Naive thymus-derived CD8-positive, alpha-beta T cell (primary cell): ENCODE data around the gene IL17C. TPM values are rescaled to one million over a fixed set of nuclear protein-coding genes. Genes with fewer than 3 reads are reported as not detected.
A peak's percentile ranks its signal among the peaks of the same experiment; 100 is the strongest.

Source experiments
- ATAC-seq, 2 donors: fragments of 150-1000 bp; cut with Tn5 transposase in 1 of 2; sonication (Bioruptor Pico), chemical (Tn5 transposase) in 1 of 2; 1 replicate in 1 of 2; 2 replicates in 1 of 2; pipeline ENCODE4 v1.10.0; 2021; ENCODE audit warnings: mild to moderate bottlenecking in 2 of 2, moderate library complexity in 2 of 2
- POLR2A ChIA-PET: fragments of 350-600 bp; sonication (Branson Sonifier 250); formaldehyde crosslinking; loops from one replicate; lab custom pipeline; 2021; ENCODE audit warnings: antibody characterized with exemption; lab: Charles Lee
- DNase-seq, 10 donors: peaks; one replicate each; pipeline versions ENCODE4 v3.0.0 to v3.0.0-alpha.2; 2020 to 2022
- H3K27ac Mint-ChIP-seq, 10 donors: one replicate each; pipeline ENCODE4 v1.8.0; 2020 to 2022; ENCODE audit warnings: mild to moderate bottlenecking in 10 of 10, mixed read lengths in 10 of 10, moderate library complexity in 4 of 10, inconsistent platforms in 1 of 10
- H3K27me3 Mint-ChIP-seq, 5 donors: one replicate each; pipeline ENCODE4 v1.8.0; 2021 to 2022; ENCODE audit warnings: mixed read lengths in 5 of 5
- H3K36me3 Mint-ChIP-seq, 3 donors: one replicate each; pipeline ENCODE4 v1.8.0; 2020 to 2022; ENCODE audit warnings: mixed read lengths in 3 of 3, mild to moderate bottlenecking in 2 of 3, inconsistent platforms in 1 of 3
- H3K4me1 Mint-ChIP-seq, 4 donors: one replicate each; pipeline ENCODE4 v1.8.0; 2021 to 2022; ENCODE audit warnings: mixed read lengths in 4 of 4
- H3K4me3 Mint-ChIP-seq, 10 donors: one replicate each; pipeline ENCODE4 v1.8.0; 2020 to 2022; ENCODE audit warnings: mild to moderate bottlenecking in 10 of 10, mixed read lengths in 10 of 10, moderate library complexity in 6 of 10, inconsistent platforms in 1 of 10
- H3K9me3 Mint-ChIP-seq, 9 donors: one replicate each; pipeline ENCODE4 v1.8.0; 2020 to 2022; ENCODE audit warnings: mixed read lengths in 9 of 9, mild to moderate bottlenecking in 3 of 9, inconsistent platforms in 1 of 9, moderate library complexity in 1 of 9
- polyA plus RNA-seq, 3 donors: library from polyadenylated mRNA; unstranded; fragments of 300-500 nt; fragmentation: Illumina TruSeq; gene quantifications; one replicate each; pipeline ENCODE4 v1.2.3, GENCODE V29; 2021
- total RNA-seq, 8 experiments: library from RNA in 2 of 8; stranded (reverse) in 2 of 8; gene quantifications; one replicate each; pipeline ENCODE4 v1.2.3 and lab custom pipeline; 2021 to 2026

The IL17C gene
- total and polyA plus RNA-seq, 5 experiments from 2014 or later: 0.16 to 0.69 (median 0.55) TPM; not detected in 1

DNA sequence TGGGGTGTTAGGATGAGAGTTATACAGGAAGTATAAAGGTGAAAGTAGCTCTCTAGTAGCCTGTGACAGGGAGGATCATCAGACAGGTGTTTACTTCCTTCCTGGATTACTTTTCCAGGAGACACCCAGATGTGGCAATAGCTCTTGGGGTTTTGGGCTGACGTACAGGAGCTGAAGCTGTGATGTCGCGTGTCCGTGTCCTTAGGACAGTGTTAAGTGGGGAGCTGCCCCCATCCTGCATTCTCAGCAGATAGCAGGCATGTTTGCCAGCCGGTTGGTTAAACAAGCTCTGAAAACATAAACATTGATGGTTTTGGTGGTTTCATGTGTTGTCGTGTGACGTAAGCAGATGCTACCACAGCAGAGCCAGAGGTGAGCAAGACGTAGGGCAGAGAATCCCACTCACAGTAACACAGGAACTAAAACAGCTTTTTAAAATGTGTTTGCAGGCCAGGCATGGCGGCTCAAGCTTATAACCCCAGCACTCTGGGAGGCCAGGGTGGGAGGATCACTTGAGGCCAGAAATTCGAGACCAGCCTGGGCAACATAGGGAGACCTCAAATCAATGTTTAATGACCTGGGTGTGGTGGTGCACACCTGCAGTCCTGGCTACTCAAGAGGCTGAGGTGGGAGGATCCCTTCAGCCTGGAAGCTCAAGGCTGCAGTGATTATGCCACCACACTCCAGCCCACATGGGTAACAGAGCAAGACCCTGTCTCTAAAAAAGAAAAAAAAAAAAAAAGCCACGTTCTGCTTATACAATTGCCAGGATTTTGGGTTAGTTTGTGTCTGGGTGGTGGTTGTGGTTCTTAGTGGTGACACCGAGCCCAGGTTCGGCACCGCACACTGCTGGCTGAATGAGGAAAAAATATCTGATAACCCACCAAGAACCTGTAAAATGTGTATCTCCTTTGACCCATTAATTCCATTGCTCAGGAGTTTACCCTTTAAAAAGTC lies 18.2 kb upstream of the IL17C start:
- H3K9me3 Mint-ChIP-seq: no peaks in the 10 kb centered on the region
- peak; percentile 84 to 91 for ATAC-seq
- H3K27me3 Mint-ChIP-seq: peaks cover 0 to 1% (median 0%) of the 10 kb centered on the region in 5 donors
- POLR2A ChIA-PET: interaction anchor here (0.6 to 2.1 kb wide), 6 partner anchors 13 to 81 kb away, joined by 3 to 11 read pairs (median 4); partner anchors contain the start of gene ZC3H18
- peak in 9 of 10 donors; percentile 41 to 88 (median 82) for DNase-seq
- peak overlapping the region; percentile 91 to 100 (median 98) for H3K27ac Mint-ChIP-seq
- H3K4me1 Mint-ChIP-seq: peaks cover 12 to 35% (median 32%) of the 10 kb centered on the region in 4 donors
- peak overlapping the region; percentile 22 to 84 (median 56) for H3K4me3 Mint-ChIP-seq
- H3K36me3 Mint-ChIP-seq: peaks cover 0 to 64% (median 5%) of the 10 kb centered on the region in 3 donors

DNA sequence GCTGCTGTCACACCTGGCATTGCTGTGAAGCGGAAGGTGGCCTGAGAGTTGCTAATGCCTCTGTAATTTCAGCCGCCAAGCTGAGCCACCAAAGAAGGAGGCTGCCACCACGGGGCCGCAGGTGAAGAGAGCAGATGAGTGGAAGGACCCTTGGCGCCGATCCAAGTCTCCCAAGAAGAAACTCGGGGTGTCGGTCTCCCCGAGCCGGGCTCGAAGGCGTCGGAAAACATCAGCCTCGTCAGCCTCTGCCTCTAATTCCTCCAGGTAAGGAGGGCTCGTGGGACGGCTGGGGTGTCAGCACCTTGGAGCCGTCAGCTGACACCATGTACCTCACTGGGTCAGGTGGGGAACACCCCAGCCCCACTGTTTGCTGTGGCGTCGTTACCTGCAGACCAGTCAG lies 16.2 kb upstream of the IL17C start:
- Mint-ChIP-seq H3K36me3 (peaks cover 0 to 73% (median 5%) of the 10 kb centered on the region in 3 donors), H3K9me3 (no peaks in the 10 kb centered on the region), H3K27ac (peak overlapping the region in 9 of 10 donors; percentile 13 to 100 (median 49)), H3K4me1 (peaks cover 10 to 30% (median 28%) of the 10 kb centered on the region in 4 donors), H3K4me3 (no peak overlapping the region), H3K27me3 (peaks cover 0 to 1% (median 0%) of the 10 kb centered on the region in 5 donors)
- ATAC-seq (no peak), DNase-seq (no peak)
- POLR2A ChIA-PET: no interaction called here

DNA sequence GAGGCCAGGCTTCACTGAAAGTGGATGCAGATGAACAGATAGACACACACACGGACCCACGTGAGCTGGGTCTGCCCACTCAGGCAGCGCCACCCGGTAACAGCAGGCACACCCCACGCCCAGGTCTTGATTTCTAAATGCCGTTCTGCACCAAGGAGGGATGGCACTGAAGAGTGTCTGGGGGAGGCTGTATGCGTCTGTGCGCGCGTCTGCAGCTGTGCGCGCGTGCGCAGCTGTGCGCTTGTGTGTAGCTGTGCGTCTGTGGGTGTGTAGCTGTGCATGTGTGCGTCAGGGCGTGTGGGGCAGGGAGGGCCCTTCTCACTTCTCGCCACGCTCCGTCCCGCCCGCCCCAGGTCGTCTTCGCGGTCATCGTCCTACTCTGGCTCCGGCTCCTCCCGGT lies 15.5 kb upstream of the IL17C start:
- Mint-ChIP-seq H3K36me3 (peaks cover 0 to 74% (median 5%) of the 10 kb centered on the region in 3 donors), H3K9me3 (no peaks in the 10 kb centered on the region), H3K4me1 (peaks cover 7 to 30% (median 26%) of the 10 kb centered on the region in 4 donors), H3K27me3 (peaks cover 0 to 1% (median 0%) of the 10 kb centered on the region in 5 donors), H3K27ac (peak overlapping the region in 4 of 10 donors; percentile 22 to 83 (median 70)), H3K4me3 (no peak overlapping the region)
- DNase-seq (no peak), ATAC-seq (no peak)
- POLR2A ChIA-PET: no interaction called here

DNA sequence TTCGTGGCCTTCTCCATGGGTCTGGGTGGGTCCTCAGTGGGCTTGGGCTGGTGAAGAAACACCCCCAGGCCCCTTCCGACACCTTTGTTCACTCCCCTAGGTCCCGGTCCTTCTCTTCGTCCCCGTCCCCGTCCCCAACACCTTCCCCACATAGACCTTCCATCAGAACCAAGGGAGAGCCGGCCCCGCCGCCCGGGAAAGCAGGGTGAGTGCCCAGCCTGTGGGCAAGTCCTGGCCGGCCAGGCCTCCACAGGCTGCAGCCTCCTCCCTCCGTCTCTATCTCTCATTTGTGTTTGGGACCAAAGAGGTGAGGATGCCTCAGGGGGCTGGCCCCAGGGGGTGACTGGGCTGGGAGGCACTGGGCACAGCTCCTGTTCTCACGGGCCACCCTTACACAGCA lies 14.5 kb upstream of the IL17C start:
- H3K27ac Mint-ChIP-seq: peak overlapping the region in 5 of 10 donors; percentile 40 to 80 (median 57)
- peaks cover 6 to 23% (median 19%) of the 10 kb centered on the region in 4 donors for H3K4me1 Mint-ChIP-seq

DNA sequence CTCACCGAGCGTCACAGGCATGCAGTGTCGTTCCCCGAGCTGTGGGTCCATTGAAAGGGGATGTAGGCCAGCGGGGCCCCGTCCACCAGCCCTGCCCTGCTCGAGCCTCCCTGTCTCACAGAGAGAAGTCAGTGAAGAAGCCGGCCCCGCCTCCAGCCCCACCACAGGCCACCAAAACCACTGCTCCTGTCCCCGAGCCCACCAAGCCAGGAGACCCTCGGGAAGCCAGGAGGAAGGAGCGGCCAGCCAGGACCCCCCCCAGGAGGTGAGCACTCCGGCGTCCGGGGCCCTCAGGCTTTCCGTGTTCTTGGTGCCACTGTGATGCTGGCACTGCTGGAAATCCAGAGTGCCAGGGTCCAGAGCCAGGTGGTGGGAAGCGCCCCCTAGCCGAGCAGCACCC lies 13.9 kb upstream of the IL17C start:
- peaks cover 6 to 17% (median 12%) of the 10 kb centered on the region in 4 donors for H3K4me1 Mint-ChIP-seq
- POLR2A ChIA-PET: no interaction called here
- peaks cover 0 to 77% (median 4%) of the 10 kb centered on the region in 3 donors for H3K36me3 Mint-ChIP-seq
- H3K4me3 Mint-ChIP-seq: no peak overlapping the region
- no peak for DNase-seq
- no peak for ATAC-seq
- H3K27ac Mint-ChIP-seq: peak overlapping the region in 1 of 10 donors; percentile 67
- peaks cover 0 to 1% (median 0%) of the 10 kb centered on the region in 5 donors for H3K27me3 Mint-ChIP-seq
- no peaks in the 10 kb centered on the region for H3K9me3 Mint-ChIP-seq

More for the DNA sequence above, 14.5 kb upstream of the IL17C start:
- Mint-ChIP-seq H3K9me3 (no peaks in the 10 kb centered on the region), H3K36me3 (peaks cover 0 to 75% (median 5%) of the 10 kb centered on the region in 3 donors), H3K4me3 (no peak overlapping the region), H3K27me3 (peaks cover 0 to 1% (median 0%) of the 10 kb centered on the region in 5 donors)
- ATAC-seq: no peak
- POLR2A ChIA-PET: no interaction called here
- no peak for DNase-seq

DNA sequence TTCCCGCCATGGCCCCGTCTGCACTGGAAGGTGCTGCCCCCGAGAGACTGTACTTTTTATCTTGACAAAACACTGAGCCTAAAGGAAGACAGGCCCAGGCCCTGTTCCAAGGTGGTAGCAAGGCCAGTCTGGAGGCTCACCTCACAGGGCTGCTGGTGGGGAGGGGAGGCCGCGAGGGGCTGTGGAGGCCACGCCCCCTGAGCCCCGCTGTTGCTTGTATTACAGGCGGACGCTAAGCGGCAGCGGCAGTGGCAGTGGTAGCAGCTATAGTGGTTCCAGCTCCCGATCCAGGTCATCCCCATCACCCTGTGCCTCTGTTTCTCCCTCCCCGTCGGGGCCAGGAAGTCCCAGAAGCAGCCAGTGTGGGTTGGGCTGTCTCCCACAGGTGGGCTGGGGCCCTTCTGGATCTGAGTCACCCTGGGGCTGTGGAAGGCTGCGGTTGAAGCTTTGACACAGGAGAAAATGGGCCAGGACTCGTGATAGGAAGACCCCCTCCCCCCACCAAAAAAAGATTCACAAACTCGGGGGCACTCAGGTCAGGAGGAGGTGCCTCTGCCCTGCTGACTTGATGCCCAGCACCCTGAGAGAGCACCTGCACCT lies 13.3 kb upstream of the IL17C start:
- H3K4me3 Mint-ChIP-seq: no peak overlapping the region
- POLR2A ChIA-PET: no interaction called here
- H3K9me3 Mint-ChIP-seq: no peaks in the 10 kb centered on the region
- no peak overlapping the region for H3K27ac Mint-ChIP-seq
- ATAC-seq: no peak
- H3K36me3 Mint-ChIP-seq: peaks cover 0 to 75% (median 4%) of the 10 kb centered on the region in 3 donors
- peaks cover 2 to 11% (median 6%) of the 10 kb centered on the region in 4 donors for H3K4me1 Mint-ChIP-seq
- H3K27me3 Mint-ChIP-seq: no peaks in the 10 kb centered on the region
- no peak for DNase-seq

DNA sequence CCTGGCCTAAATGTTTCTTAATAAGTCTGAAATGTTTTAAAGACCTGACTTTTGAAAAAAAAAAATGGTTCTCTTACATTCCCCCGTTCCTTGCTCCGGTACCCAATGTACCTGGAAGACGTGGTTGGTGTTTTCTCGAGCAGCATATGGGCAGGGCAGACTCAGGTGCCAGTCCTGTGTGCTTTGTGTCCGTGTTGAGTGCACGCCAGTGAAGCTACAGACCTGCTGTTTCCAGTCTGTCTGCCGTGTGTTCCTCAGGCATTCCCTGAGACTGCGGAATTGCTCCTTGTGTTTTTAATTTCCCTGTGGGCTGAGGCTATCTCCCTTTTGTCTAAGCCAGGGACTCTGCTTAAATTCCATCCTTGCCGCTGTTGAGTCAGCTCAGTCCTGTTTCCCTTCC lies 11.7 kb upstream of the IL17C start:
- ATAC-seq: no peak
- POLR2A ChIA-PET: interaction anchor here (0.7 kb wide), 1 partner anchor 17 kb away, joined by 3 read pairs; no protein-coding TSS in a partner anchor
- no peak overlapping the region for H3K4me3 Mint-ChIP-seq
- peaks cover 0 to 2% (median 0%) of the 10 kb centered on the region in 4 donors for H3K4me1 Mint-ChIP-seq
- H3K9me3 Mint-ChIP-seq: no peaks in the 10 kb centered on the region
- DNase-seq: no peak
- H3K27me3 Mint-ChIP-seq: no peaks in the 10 kb centered on the region
- peak overlapping the region in 3 of 10 donors; percentile 25 to 34 (median 31) for H3K27ac Mint-ChIP-seq
- H3K36me3 Mint-ChIP-seq: peaks cover 0 to 78% (median 4%) of the 10 kb centered on the region in 3 donors

DNA sequence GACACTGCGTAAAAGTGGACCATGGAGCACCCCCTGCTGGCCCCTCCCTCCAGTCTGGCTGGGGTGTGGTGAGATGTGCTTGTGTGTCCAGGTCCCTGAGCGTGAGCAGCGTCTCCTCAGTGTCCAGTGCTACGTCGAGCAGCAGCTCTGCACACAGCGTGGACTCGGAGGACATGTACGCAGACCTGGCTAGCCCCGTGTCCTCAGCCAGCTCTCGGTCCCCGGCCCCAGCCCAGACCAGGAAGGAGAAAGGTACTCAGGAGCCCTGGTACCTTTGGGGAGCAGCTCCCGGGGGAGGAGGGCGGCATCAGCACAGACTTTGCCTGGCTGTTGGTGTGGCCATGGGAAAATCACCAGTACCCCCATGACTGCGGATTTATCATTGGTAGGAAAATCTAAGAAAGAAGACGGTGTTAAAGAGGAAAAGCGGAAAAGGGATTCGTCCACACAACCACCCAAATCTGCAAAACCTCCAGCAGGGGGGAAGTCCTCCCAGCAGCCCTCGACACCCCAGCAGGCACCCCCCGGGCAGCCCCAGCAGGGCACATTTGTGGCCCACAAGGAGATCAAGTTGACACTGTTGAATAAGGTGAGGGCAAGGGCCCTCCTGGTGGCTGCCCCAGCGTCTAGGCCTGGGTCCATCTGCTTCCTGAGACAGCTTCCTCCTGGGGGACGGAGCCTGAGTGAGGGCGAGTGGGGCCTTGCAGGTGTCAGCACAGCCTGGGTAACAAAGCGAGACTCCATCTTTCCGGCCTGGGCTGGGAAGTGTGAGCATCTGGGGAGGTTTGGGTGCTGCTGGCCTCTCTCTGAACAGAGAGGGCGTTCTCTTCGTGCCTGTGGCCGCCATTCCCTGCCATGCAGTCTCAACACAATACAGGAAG lies 10.6 kb upstream of the IL17C start:
- DNase-seq: no peak
- no peaks in the 10 kb centered on the region for H3K27me3 Mint-ChIP-seq
- ATAC-seq: no peak
- H3K4me1 Mint-ChIP-seq: peaks cover 0 to 3% (median 2%) of the 10 kb centered on the region in 4 donors
- POLR2A ChIA-PET: interaction anchor here (0.5 kb wide), 1 partner anchor 167 kb away, joined by 4 read pairs; no protein-coding TSS in a partner anchor
- no peak overlapping the region for H3K4me3 Mint-ChIP-seq
- H3K9me3 Mint-ChIP-seq: no peaks in the 10 kb centered on the region
- H3K27ac Mint-ChIP-seq: peak overlapping the region in 4 of 10 donors; percentile 10 to 52 (median 36)
- H3K36me3 Mint-ChIP-seq: peaks cover 0 to 75% (median 4%) of the 10 kb centered on the region in 3 donors

DNA sequence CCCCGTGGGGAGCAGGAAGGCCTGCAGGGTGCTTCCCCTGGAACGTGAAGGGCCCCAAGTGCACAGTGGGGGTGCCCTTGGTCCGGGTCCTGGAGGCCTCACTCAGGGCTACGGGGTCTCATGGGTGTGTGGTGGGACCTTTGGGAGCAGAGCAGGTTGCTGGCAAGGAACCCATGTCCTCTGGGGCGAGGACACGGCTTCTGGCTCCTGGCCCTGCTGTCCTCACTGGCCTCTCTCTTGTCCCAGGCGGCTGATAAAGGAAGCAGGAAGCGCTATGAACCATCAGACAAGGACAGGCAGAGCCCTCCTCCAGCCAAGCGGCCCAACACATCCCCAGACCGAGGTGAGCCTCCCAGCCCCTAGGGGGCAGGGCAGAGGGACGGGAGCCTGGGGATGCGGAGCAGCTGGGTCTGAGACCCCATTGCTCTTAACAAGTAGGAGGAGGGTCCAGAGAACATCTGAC lies 9.8 kb upstream of the IL17C start:
- H3K27ac Mint-ChIP-seq: peak overlapping the region in 3 of 10 donors; percentile 20 to 51 (median 21)
- no peak for DNase-seq
- POLR2A ChIA-PET: no interaction called here

DNA sequence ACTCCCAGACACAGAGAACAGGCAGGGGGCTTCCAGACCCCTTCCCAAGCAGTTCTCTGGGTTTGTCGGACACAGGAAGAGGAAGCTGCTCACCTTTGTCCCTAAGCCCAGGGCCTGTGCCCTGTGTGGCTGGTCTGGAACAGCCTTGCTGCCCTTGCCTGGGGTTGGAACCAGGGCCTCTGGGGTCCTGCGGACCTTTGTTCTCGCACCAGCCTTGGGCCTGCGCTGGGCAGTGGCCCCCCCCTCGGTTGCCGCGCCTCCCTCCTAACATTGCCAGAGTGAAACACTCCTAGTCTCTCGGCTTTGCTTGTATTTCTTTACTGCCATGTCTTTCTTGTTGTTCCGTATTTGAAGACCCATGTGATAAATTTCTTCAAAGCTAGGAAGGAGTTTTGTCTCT lies 8.5 kb upstream of the IL17C start:
- no peak for ATAC-seq
- Mint-ChIP-seq H3K4me1 (peaks cover 0 to 14% (median 4%) of the 10 kb centered on the region in 4 donors), H3K9me3 (no peaks in the 10 kb centered on the region), H3K36me3 (peaks cover 0 to 58% (median 2%) of the 10 kb centered on the region in 3 donors), H3K27ac (peak overlapping the region in 1 of 10 donors; percentile 69), H3K27me3 (no peaks in the 10 kb centered on the region), H3K4me3 (no peak overlapping the region)
- POLR2A ChIA-PET: no interaction called here
- no peak for DNase-seq

More for the DNA sequence above, 9.8 kb upstream of the IL17C start:
- H3K4me3 Mint-ChIP-seq: no peak overlapping the region
- peak in 1 of 2 donors; percentile 37 for ATAC-seq
- H3K36me3 Mint-ChIP-seq: peaks cover 0 to 69% (median 2%) of the 10 kb centered on the region in 3 donors
- no peaks in the 10 kb centered on the region for H3K9me3 Mint-ChIP-seq
- no peaks in the 10 kb centered on the region for H3K27me3 Mint-ChIP-seq
- H3K4me1 Mint-ChIP-seq: peaks cover 0 to 8% (median 3%) of the 10 kb centered on the region in 4 donors

DNA sequence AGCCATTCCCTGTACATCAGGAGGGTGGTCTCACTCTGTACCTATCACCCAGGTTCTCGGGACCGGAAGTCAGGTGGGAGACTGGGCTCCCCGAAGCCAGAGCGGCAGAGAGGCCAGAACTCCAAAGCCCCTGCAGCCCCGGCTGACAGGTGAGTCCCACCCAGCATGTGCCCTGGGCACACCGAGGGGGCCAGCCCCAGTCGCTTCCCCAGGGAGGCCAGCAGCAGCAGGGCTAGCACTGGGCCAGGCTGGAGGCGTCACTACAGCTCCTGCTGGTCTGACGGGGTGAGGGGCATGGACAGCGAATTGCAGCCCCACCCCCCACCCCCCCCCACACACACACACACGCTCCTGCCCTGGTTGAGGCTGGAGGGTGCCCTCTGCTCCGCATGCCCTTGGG lies 7.9 kb upstream of the IL17C start:
- peak overlapping the region in 1 of 10 donors; percentile 69 for H3K27ac Mint-ChIP-seq

More for the DNA sequence above, 7.9 kb upstream of the IL17C start:
- Mint-ChIP-seq H3K36me3 (peaks cover 0 to 53% (median 2%) of the 10 kb centered on the region in 3 donors), H3K27me3 (no peaks in the 10 kb centered on the region), H3K4me1 (peaks cover 1 to 17% (median 7%) of the 10 kb centered on the region in 4 donors), H3K9me3 (no peaks in the 10 kb centered on the region), H3K4me3 (no peak overlapping the region)
- POLR2A ChIA-PET: interaction anchor here (1.0 kb wide), 1 partner anchor 12 kb away, joined by 3 read pairs; no protein-coding TSS in a partner anchor
- no peak for DNase-seq
- ATAC-seq: no peak
